Germinal center (tissue), 1 donor: Measurements from ENCODE around the gene ZNRF1.
A peak's percentile ranks its signal among the peaks of the same experiment; 100 is the strongest.

Source experiments
- DNase-seq: peaks from one replicate; pipeline ENCODE4 v3.0.0; 2012; ENCODE audit warnings: mixed read lengths, low spot score

ZNRF1 gene

GRCh38 chr16:75061669-75062068 lies 62.8 kb downstream of the ZNRF1 start:
- DNase-seq = no peak

DNA sequence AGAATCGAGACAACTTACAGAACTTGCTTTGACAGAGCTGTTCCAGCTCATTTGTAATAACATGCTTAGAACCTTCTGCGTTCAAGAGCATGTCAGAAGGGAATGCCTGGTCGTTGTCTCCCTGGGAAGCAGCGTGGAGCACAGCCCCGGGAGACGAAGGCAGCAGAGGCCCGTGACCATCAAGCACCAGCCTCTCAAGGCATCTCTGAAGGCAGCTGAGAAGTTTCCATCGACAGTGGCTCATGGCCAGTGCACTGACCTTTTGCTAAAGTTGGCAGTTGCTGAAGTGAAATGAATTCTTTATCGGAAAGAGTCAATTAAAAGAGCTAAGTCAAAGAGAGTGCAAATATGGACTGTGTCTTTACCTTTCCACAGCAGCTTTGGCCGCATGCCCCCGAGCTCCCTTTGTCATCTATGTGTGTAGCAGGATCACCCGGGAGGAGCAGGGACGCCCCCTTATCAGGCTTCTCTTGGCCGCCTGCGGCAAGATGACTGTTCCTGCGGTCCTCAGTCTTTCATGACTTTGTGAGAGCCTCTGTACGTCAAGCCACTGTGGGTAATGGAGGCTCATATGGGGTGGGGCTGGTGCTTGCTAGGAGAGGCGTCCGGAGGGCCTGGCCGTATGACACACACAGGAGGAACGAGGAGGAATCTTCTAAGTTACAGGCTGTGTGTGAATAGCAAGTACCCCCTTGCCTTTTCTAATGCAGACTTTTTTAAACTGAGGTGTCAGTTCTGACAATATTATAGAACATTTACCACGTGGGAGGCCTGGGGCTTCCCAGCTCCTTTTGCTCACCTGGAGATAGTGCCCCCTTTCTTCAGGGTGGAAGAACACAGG lies 63.5 kb downstream of the ZNRF1 start:
- no peak for DNase-seq

GRCh38 chr16:75062976-75063346 lies 64.1 kb downstream of the ZNRF1 start:
- no peak for DNase-seq

GRCh38 chr16:75063549-75064088 lies 64.8 kb downstream of the ZNRF1 start:
- DNase-seq = no peak

DNA sequence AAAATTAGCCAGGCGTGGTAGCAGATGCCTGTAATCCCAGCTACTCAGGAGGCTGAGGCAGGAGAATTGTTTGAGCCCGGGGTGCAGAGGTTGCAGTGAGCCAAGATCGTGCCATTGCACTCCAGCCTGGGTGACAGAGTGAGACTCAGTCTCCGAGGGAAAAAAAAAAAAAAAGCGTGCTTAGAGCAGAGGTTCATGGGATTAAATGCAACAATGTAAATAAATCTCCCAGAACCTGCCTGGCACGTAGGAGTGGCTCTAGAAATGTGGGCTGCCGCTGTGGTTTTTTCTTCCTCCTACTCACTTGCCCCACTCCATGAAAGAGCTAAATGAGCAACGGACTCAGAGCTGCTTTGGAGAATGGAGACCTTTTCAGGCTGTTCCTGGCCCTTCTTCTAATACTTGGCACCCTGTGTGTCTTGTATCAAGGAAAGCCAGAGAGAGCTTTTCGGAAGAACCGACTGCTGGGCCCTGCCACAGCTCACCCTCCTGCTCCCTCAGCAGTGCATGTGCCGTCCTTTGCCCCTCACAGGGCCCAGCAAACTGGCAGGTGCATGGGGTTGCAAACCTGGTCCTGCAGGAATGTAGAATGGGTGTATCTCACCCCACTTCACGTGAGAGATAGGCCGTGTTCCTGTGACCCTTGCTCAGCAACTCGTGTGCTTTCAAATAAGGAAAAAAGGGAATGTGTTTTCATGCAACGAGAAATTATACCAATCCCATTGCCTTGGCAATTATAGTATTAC lies 65.8 kb downstream of the ZNRF1 start:
- DNase-seq = no peak

DNA sequence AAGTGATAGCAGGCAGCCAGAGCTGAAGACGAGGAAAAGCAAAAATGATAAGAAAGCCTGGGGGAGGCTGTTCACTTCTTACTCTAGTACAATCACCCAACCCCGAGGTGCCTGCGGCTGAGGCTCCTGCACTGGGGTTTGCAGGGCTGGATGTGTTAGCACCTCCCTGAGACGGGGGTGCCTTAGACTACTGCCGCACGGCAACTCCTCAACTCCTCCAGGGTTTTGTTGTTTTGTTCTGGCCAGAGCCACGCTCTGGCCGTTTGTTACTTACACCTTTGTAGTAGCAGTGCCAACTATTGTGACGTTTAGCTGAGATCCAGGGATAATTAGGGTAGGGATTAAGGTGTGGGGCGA lies 66.3 kb downstream of the ZNRF1 start:
- no peak for DNase-seq

- no peak for DNase-seq
These were observed 66.8 kb downstream of the ZNRF1 start for GRCh38 chr16:75065521-75066149.

DNA sequence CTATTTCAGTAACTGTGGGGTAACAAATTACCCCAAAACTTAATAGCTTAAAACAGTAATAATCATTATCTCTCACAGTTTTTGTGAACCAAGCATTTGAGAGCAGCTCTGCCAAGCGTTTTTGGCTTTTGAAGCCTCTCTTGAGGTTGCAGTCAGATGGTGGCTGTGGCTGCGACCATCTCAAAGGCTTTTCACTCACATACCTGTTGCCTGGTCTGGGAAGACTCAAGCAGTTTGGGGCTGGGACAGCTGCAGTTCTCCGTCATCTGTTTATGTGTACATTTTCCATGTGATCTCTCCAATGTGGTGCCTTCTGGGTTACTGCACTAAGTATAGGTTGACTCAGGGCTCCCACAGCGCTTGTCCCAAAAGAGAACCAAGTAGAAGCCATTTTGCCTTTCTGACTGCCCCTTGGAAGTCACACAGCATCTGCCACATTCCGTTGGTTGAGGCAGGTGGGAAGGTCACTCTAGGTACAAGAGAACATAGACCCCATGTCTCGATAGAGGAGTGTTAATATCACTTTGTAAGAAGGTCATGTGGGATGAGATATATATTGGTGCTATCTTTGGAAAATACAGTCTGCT lies 68.1 kb downstream of the ZNRF1 start:
- no peak for DNase-seq

DNA sequence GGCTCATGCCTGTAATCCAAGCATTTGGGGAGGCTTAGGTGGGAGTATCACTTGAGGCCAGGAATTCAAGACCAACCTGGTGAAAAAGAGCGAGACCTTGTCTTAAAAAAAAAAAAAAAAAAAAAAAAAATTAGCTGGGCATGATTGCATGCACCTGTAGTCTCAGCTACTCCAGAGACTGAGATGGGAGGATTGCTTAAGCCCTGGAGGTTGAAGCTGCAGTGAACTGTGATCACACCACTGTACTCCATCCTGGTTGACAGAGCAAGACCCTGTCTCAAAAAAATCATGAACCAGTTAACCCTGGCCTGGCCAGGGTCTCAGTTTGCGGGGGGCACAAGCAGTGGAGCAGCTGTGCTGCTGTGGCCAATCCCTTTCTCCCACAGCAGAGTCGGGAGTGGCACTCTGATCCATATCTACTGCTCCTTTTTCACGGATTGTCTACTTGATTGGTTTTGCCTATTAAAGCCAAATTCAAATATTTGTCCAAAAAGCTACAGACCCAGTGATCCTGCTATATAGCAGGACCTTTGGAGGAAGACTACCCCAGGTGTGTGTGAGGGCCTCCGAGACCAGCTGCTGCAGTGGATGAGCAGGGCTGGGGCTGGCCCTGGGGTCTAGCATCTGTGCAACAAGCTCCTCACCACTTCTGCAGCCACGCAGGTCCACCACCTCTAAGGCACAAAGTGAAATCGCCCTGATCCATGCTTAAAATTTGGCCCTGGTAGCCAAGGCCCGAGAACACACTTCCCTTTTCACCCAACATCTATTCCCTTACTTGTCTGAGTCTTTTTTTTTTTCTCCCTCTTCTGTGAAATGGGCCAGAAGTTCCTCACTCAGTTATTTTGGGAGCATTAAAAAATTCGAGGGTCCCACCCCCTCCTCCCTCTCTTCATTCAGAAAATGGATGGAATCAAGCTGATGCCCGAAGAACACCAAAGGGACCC lies 69.5 kb downstream of the ZNRF1 start:
- no peak for DNase-seq

DNA sequence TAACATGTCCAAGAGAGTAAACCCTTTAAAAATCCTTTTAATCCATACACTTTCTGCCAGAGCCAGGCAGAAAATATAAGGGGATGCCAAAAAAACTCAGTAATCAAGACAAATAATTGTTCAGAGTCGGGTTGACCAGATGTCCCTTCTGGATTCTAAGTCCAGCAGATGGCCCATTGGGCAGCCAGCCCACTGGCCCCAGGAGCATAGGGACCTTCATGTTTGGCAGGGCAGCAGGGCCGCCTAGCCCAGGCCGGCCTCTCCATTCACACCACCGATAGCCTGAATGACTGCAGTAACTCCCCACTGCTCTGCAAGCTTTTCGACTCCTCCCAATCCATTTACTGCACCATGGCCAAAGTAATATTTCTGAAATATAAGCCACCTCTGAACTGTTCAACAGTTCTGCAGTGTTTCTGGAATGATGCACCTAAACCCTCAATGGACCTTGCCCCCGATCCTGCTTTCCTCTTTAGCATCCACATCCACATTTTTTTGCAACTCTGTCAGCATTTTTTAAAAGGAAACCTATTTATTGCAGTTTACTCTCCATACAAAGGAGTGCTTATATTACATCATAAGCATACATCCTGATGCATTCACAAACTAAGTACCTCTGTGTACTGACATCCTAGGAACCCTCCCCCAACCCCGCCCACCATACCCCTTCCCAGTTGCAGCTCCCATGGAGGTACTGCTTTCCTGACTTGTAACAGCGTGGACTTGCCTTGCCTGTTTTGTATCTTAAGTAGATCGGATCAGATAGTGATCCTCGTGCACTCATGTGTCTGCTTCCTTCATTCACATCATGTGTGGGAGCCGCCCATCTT lies 71.4 kb downstream of the ZNRF1 start:
- DNase-seq = no peak

DNA sequence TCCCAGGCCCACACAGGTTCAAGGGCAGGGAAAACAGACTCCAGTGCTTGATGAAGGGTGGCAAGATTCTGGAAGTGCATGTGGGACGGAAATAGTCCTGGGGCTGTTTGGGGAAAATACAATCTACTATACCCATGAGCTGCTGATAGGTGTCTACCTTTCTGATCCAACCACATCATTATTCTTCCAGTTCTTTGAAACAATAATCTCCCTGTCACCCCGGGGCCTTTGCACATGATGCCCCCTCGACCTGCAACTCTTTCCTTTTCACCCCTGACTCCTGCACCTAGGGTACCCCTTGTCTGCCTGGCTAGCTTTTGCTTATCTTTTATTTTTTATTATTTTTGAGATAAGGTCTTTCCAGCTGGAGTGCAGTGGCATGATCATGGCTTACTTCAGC lies 72.8 kb downstream of the ZNRF1 start:
- no peak for DNase-seq

DNA sequence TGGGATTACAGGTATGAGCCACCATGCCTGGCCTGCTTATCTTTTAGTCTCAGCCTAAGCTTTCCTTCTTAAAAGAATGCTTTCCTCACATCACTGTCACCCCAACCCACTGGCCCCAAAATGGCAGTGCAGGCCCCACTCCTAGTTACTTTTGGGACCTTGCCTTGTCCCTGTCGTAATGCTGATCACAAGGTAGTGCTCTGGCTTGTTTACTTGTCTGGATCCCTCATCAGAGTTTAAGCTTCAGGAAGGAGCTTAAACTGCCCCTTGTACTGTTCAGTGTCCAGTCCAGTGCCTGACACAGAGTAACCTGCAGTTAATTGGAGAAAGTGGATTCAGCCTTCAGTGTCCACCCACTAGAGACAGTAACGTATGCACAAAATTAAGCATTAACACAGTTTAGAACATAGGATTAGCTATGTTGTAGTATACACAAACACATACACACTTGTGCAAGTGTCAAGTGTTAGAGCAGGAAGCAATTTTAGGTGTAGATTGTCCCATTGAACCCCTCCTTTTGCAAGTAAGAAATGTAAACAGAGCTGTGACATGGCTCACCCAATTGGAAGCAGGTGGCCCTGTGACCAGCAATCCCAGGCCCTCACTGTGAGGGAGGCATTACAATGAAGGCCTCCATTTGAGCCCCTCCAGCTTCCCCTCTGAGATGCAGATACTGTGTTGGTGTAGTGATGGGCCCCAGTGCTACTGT lies 73.6 kb downstream of the ZNRF1 start:
- no peak for DNase-seq

GRCh38 chr16:75073545-75074303 lies 74.9 kb downstream of the ZNRF1 start:
- DNase-seq = no peak

DNA sequence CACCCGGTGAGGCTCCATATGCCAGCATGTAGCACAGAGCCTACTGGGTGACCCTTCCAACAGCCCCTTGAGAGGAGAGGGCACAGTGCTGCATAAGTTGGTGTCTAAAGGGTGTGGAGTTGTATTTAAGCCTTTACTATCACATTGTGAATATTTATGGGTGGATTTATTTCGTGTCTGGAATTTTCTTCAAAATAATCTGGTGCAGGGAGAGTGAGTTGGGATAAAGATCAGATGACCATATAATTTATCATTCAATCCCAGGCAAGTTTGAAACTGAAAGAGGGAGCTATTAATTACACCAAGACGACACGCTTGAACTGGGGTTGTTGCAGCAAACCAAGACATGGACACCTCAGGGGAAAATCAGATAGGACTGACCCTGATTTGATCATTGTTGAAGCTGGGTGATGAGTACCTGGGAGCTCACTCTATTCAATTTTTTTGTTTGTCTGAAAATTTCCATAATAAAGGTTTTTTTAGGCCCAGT lies 75.5 kb downstream of the ZNRF1 start:
- no peak for DNase-seq

- DNase-seq = peak; percentile 80
These were observed 76.3 kb downstream of the ZNRF1 start for GRCh38 chr16:75074920-75075687.

DNA sequence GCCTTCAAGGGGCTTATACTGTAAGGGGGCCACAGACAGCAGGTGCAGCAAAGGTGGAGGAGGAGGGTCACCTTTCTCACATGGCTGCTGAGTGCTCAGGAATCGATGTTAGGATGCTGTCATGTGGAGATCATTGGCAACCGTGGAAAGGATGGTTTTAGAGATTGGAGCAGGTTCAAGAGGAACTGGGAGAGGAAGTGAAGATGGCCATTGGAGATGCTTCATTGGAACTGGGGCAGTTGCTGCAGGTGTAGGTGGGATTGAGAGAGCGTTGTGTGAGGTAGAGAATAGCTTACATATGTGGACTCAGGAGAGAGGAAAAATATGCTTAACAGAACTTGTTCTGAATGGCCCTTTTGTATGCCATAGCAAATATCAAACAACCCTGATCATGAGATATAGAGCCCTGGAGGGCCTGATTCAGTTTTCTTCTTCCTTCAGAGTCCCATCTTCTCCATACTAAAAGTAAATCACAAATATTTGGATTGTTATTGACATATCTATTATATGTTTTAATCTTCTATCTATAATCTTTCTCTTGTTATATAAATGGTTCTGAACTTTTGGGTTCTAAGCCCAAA lies 77.0 kb downstream of the ZNRF1 start:
- DNase-seq = no peak

- no peak for DNase-seq
These were observed 80.1 kb downstream of the ZNRF1 start for GRCh38 chr16:75078886-75079285.
